HepG2 (cell line): Measurements from ENCODE around the gene TTC16. TPM values are rescaled to one million over a fixed set of nuclear protein-coding genes. Genes with fewer than 3 reads are reported as not detected.
A peak's percentile ranks its signal among the peaks of the same experiment; 100 is the strongest.

Experiments
- ATF7-NPFF ChIP-seq: sonication (generic); formaldehyde crosslinking; IDR thresholded peaks from 2 replicates; pipeline ENCODE4 v1.8.1; 2023; ENCODE audit warnings: mild to moderate bottlenecking, low read depth, missing genetic modification reagents, moderate library complexity
- GATAD1 ChIP-seq: IDR thresholded peaks from 2 replicates; pipeline ENCODE4 v1.6.1; 2016; ENCODE audit warnings: missing genetic modification reagents, missing compliant biosample characterization
- HCFC1 ChIP-seq: fragments of 150-350 bp; IDR thresholded peaks from 2 replicates; pipeline ENCODE4 v1.6.1; 2014; ENCODE audit warnings: low read depth, low read length
- JUND ChIP-seq: sonication (generic); formaldehyde crosslinking; IDR thresholded peaks from 2 replicates; pipeline ENCODE4 v1.8.0; 2022; ENCODE audit warnings: mild to moderate bottlenecking, missing genetic modification reagents
- MXI1 ChIP-seq: IDR thresholded peaks from 3 replicates; pipeline ENCODE4 v1.6.1; 2012; ENCODE audit warnings: low read depth, low read length, inconsistent platforms, borderline replicate concordance
- NFATC3 ChIP-seq: sonication (generic); formaldehyde crosslinking; IDR thresholded peaks from 2 replicates; pipeline ENCODE4 v1.5.1; 2020; ENCODE audit warnings: mild to moderate bottlenecking, missing genetic modification reagents
- ONECUT2 ChIP-seq: sonication (generic); formaldehyde crosslinking; IDR thresholded peaks from 2 replicates; pipeline ENCODE4 v1.4.0; 2020; ENCODE audit warnings: missing genetic modification reagents
- PCBP1 ChIP-seq: fragments of 200-400 bp; formaldehyde crosslinking; IDR thresholded peaks from 2 replicates; pipeline ENCODE4 v1.6.1; 2017; ENCODE audit warnings: mild to moderate bottlenecking, low read depth, low read length, borderline replicate concordance
- PHF5A ChIP-seq: IDR thresholded peaks from one replicate; pipeline ENCODE4 v1.6.1; 2018; ENCODE audit warnings: low read depth, missing genetic modification reagents; ENCODE audit not compliant: unreplicated experiment
- RFXAP ChIP-seq: sonication (generic); formaldehyde crosslinking; IDR thresholded peaks from 2 replicates; pipeline ENCODE4 v1.4.0; 2020; ENCODE audit warnings: missing genetic modification reagents, borderline replicate concordance
- RXRB ChIP-seq: IDR thresholded peaks from 2 replicates; pipeline ENCODE4 v1.6.1; 2016; ENCODE audit warnings: borderline replicate concordance, missing genetic modification reagents, missing compliant biosample characterization
- SIN3A ChIP-seq: IDR thresholded peaks from 2 replicates; pipeline ENCODE4 v1.6.1; 2011; ENCODE audit warnings: low read depth, mild to moderate bottlenecking, control low read depth, low read length, borderline replicate concordance
- SMAD3 ChIP-seq: sonication (generic); formaldehyde crosslinking; IDR thresholded peaks from 2 replicates; pipeline ENCODE4 v1.4.0; 2020; ENCODE audit warnings: missing genetic modification reagents
- SRSF1 ChIP-seq: fragments of 200-400 bp; formaldehyde crosslinking; optimal IDR thresholded peaks from 2 replicates; pipeline ENCODE3; 2017; ENCODE audit warnings: mild to moderate bottlenecking, low read depth, low read length, moderate library complexity
- TFDP1 ChIP-seq: IDR thresholded peaks from 2 replicates; pipeline ENCODE4 v1.6.1; 2016; ENCODE audit warnings: missing compliant biosample characterization, missing genetic modification reagents, borderline replicate concordance
- THAP7 ChIP-seq: sonication (generic); formaldehyde crosslinking; IDR thresholded peaks from 2 replicates; pipeline ENCODE4 v1.8.1; 2023; ENCODE audit warnings: mild to moderate bottlenecking, missing genetic modification reagents
- THRA ChIP-seq: sonication (generic); formaldehyde crosslinking; IDR thresholded peaks from 2 replicates; pipeline ENCODE4 v1.4.0; 2020; ENCODE audit warnings: missing genetic modification reagents, borderline replicate concordance
- ZEB1 ChIP-seq: IDR thresholded peaks from 2 replicates; pipeline ENCODE4 v1.6.1; 2012; ENCODE audit warnings: mild to moderate bottlenecking, low read depth, inconsistent platforms; ENCODE audit not compliant: insufficient replicate concordance
- ZFP82 ChIP-seq: sonication (generic); formaldehyde crosslinking; IDR thresholded peaks from 2 replicates; pipeline ENCODE4 v1.5.1; 2020; ENCODE audit warnings: mild to moderate bottlenecking, missing genetic modification reagents, borderline replicate concordance
- ZNF124 ChIP-seq: sonication (generic); formaldehyde crosslinking; IDR thresholded peaks from 2 replicates; pipeline ENCODE4 v1.4.0; 2020; ENCODE audit warnings: missing genetic modification reagents
- ZNF225 ChIP-seq: sonication (generic); formaldehyde crosslinking; IDR thresholded peaks from 2 replicates; pipeline ENCODE4 v1.4.0; 2020; ENCODE audit warnings: mild to moderate bottlenecking, missing genetic modification reagents
- ZNF329 ChIP-seq: sonication (generic); formaldehyde crosslinking; IDR thresholded peaks from 2 replicates; pipeline ENCODE4 v1.9.0; 2021; ENCODE audit warnings: low read depth, mild to moderate bottlenecking, missing genetic modification reagents
- ZNF513 ChIP-seq: sonication (generic); formaldehyde crosslinking; conservative IDR thresholded peaks from 2 replicates; pipeline ENCODE4 v1.5.0; 2020; ENCODE audit warnings: missing genetic modification reagents
- polyA plus RNA-seq, 8 experiments: library from polyadenylated mRNA; depleted of rRNA in 3 of 8; stranded (reverse) in 7 of 8; unstranded in 1 of 8; fragments of >200 nt; fragmentation: Illumina TruSeq in 4 of 8; extraction: Trizol in 4 of 8; gene quantifications; 2 replicates each; pipeline versions ENCODE4 v1.2.1 to v1.2.3, GENCODE V29; 2011 to 2016; ENCODE audit warnings: low read depth in 4 of 8, missing spikeins in 1 of 8, mixed read lengths in 1 of 8; ENCODE audit not compliant: insufficient read depth in 1 of 8
- total RNA-seq, 5 experiments: library from RNA; depleted of rRNA; stranded (reverse); fragments of >200 nt; fragmentation: Illumina TruSeq; extraction: Trizol; gene quantifications; 2 replicates each; pipeline ENCODE4 v1.2.3, GENCODE V29; 2016; ENCODE audit warnings: low read depth in 1 of 5

The TTC16 gene
- total and polyA plus RNA-seq, 2 of the 13 experiments (the other 11 are each of a cell fraction or from before 2014, with no cell fraction given): not detected

- TF ChIP-seq TFDP1 (CRISPR knock-in tag): peak; percentile 72
- 0 out of 2 replicates have a peak, but pooled peaks have one; percentile 39 for TF ChIP-seq JUND
- TF ChIP-seq SIN3A: peak; percentile 95; the same call in 1 of the 2 replicates
- peak; percentile 32; the same call in 1 of the 2 replicates for TF ChIP-seq THRA
- peak; percentile 76 for TF ChIP-seq HCFC1
- peak; percentile 67; the same call in 1 of the 3 replicates for TF ChIP-seq MXI1
- peak; percentile 29 for TF ChIP-seq PHF5A (CRISPR knock-in tag)
- no peak for TF ChIP-seq SMAD3 (CRISPR knock-in tag)
- TF ChIP-seq ZFP82 (CRISPR knock-in tag): peak; percentile 68; the same call in 1 of the 2 replicates
- 0 out of 2 replicates have a peak, but pooled peaks have one; percentile 62 for TF ChIP-seq NFATC3 (CRISPR knock-in tag)
- TF ChIP-seq ZNF513 (CRISPR knock-in tag): no peak
- TF ChIP-seq RFXAP: peak; percentile 88
- 0 out of 2 replicates have a peak, but pooled peaks have one; percentile 19 for TF ChIP-seq ZNF329 (CRISPR knock-in tag)
- 0 out of 2 replicates have a peak, but pooled peaks have one; percentile 15 for TF ChIP-seq ZNF124 (CRISPR knock-in tag)
- no peak for TF ChIP-seq ZEB1
- no peak for TF ChIP-seq ONECUT2 (CRISPR knock-in tag)
- TF ChIP-seq PCBP1: peak; percentile 95
- no peak for TF ChIP-seq SRSF1
- no peak for TF ChIP-seq ZNF225 (CRISPR knock-in tag)
- TF ChIP-seq GATAD1 (CRISPR knock-in tag): peak; percentile 79
- TF ChIP-seq THAP7 (CRISPR knock-in tag): peak; percentile 33; the same call in 1 of the 2 replicates
- TF ChIP-seq RXRB (CRISPR knock-in tag): no peak
- no peak; the same call in 1 of the 2 replicates for TF ChIP-seq ATF7-NPFF (CRISPR knock-in tag)
Observed at GRCh38 chr9:127715470-127716337, at the start of gene TTC16, which contains the start of gene PTRH1 (continued).
